GM21717 (cell line): Measurements from ENCODE around the gene COL25A1.

Experiments
- ATAC-seq: cut with Tn5 transposase; IDR thresholded peaks from one replicate; pipeline ENCODE4 v1.9.1; 2021; ENCODE audit warnings: mild to moderate bottlenecking, moderate library complexity; ENCODE audit not compliant: unreplicated experiment

Gene COL25A1

DNA sequence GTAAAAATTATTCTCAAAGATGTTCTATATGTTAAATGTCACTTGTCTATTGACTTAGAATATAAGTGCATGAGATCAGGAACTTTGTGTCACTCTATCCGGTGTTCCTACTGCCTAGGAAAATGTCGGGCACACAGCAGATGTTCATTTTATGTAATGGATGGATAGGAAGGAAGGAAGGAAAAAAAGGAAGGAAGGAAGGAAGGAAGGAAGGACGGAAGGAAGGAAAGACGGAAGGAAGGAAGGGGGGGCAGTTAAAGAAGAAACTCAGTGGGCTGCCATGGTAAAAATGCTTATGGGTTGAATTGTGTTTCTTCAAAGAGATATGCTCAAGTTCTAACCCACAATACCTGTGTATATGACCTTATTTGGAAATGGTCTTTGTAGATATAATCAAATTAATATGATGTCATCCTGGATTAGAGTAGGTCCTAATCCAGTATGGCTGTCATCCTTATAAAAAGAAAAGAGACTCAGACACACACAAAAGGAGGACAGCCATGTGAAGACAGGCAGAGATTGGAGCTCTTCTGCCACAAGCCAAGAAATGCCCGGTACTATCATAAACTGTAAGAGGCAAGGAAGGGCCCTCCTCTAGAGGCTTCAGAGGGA is 86.3 kb downstream of the COL25A1 start:
- ATAC-seq, result no peak

DNA sequence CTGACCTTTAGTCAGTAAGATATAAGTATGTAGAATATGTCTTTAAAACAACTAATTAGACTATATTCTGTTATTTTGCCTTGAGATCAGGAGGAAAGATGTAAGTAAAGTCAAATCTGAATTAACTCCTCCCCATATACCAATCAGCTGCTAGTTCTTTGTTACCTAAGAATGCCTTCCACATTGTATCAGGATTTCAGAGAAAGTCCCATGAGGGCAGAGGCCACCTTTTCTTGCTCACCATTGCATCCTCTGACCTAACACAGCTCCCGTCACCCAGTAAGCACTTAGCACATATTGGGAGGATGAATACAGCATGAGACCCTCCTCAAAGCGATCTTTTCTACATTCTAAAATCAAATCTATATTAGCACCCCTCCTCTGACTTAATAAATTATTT is 87.0 kb downstream of the COL25A1 start:
- no peak for ATAC-seq

DNA sequence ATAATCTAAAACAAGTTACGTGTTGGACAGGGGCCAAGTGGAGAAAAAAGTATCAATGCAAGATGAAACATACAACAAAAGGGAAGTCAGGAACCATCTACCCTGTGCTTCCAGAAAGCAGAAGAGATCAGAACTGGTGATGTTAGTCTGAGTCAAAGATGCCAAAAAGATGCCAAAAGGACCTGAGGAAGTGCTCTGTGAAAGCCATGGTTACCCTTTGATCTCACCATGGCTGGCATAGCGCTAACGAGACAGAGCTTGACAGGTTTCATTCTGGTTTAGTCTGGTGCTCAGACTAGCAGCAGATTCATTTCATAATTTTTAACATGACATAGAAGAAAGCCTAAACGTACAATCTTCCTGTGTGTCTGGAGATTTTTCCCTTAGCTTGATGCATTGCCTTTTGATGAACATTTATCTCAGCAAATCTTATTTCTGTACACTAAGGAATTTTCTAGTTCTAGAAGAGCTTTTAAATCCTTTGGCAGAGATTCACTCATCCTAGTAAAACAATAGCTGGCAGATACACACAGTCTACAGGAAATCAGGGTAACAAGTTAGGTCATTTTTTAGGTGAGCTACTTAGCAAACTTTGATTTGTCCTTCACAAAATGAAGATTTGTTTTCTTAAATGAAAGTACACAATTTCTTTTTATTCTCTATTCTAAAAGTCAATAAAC is 87.7 kb downstream of the COL25A1 start:
- no peak for ATAC-seq

DNA sequence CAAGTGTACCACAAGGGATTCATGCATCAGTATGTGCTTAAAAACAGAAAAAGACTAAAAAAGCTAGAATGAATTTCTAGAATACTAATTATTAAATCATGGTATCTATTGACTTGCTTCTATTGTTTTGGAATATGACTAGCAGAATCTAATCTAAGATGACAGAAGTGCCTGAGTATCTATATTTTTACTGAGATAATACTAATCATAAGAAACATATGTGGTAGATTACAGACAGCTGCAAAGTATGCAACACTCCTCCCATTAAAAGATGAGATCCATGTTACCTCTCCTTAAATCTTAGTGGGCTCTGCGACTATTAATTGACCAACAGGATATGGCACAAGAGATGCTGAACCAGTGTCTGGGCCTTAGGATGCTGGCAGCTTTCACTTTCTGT is 89.4 kb downstream of the COL25A1 start:
- ATAC-seq, result no peak

DNA sequence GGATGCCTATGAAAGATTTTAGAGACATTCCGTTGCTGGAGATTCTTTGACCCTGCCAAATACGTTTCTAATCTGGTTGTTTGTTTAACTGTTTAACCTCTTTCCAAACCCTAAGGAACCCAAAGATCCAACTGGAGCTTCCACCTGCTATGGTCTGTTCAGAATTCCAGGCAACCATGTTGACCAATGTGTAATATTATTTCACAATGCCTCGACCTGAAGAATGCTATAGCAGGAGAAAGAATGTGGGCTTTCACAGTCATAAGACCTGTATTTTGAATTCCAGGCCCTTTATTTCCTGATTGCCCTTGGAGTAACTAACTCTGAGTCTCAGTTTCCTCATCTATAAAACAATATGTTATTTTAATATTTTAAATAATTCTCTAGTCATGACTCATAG is 90.8 kb downstream of the COL25A1 start:
- no peak for ATAC-seq

DNA sequence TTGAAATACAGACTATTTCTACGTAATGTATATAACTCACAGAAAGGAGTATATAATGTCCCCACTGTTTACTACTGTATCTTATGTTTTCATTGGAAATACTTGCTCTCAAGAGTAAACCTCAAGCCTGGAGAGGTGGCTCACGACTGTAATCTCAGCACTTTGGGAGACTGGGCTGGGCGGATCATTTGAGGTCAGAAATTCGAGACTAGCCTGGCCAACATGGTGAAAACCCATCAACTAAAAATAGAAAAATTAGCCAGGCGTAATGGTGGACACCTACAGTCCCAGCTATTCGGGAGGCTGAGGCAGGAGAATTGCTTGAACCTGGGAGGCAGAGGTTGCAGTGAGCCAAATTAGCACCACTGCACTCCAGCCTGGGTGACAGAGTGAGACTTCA is 92.8 kb downstream of the COL25A1 start:
- no peak for ATAC-seq

DNA sequence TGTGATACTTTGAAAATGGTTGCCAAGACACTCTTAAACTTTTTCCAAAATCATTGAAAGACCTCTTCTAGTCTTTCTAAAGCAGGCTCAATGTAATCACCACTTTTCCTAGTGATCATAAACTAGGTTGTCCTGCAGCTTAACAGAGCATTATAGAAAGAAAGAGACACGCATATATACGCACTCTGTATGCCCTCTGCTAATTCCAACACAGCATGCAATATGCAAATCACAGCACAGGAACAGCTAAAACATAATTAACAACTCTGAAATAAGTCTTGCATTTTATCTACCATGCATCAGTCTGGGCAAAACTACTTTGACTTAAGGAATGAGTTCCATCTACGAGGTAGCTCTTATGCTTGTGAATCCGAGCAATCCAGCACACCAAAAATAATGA is 94.6 kb downstream of the COL25A1 start:
- ATAC-seq, result no peak

DNA sequence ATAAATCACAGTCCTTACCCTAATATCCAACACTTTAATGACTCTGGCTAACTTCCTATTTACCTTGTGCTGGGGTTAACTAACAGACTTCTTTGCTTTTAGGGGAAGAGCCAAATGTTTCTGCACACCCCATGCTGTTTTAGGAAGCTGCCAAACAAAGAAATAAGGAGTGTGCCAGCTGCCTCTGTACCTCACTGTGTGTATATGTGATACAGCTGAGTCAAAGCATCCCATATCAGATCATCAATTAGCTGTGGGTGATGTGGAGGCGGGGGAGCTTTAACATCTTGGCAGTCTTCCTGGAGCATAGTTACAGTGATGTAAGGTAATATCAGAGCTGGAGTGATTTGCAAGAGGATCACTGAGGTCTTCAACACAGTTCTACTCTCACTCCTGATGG is 95.4 kb downstream of the COL25A1 start:
- no peak for ATAC-seq

DNA sequence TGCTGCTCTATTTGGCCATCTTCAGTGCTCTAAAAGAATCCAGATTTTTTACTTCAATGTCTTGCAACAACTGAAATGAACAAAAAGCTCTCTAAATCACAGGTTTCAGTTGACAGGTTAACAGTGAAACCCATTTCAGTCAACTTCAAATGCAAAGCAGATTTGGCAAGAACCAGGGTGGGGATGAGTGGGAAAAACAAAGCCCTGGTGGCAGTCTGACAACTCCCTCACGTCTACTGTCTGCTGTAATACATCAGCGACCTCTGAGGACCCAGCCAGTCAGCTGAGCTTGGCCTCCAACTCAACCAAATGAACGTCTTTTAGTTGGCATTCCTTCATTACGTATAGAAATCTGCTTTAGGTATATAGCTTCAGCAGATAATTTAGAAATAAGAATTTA is 95.8 kb downstream of the COL25A1 start:
- no peak for ATAC-seq

DNA sequence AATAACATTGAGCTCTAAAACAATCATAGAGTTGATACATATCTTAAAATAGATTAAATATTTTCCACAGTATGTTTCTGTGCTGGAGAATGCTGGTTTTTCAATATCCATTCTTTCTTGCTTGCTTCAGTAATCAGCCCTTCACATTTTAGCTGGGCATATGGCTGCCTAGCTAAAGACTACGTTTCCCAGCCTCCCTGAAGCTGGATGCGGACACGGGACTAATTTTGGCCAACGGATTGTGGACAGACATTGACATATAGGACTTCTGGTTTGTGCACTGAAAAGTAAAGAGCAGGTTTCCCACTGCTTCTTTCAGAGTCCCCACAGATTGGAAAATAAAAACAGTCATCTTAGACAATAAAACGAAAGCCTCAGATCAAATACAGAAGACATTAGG is 97.3 kb downstream of the COL25A1 start:
- no peak for ATAC-seq

DNA sequence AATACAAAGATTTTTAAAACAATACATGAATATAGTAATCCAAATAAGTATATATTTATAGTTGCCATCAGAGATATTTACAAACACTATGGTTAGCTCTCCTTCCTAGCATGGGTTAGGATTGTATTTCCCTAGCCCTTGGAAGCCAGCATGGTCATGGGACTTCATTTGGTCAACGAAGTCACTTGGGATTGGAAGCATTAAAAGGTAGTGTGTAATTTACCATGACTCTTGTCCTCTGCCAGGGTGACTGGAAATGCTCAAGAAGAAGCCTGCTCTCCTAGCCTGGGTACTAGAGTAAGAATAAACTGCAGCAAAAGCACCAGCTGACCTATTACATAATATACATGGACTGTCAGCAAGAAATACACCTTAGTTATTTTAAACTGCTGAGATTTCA is 102.9 kb downstream of the COL25A1 start:
- ATAC-seq, result no peak

DNA sequence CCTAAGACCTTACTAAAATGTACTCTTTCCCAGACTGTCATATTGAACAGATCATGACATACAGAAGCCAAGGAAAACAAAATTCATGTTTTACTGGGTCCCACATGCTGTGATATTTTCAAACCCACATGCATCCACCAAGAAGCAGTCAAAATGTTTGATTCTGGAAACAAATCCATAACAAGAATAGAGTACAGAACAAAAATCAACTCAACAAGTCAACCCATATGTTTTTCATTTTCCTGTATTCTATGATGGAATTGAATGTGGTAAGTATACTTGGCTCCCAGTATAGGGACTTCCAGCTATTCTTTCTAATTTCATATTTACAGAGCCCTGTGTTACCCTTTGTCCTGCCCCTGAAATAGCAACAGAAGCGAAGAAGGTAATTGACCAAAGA is 106.8 kb downstream of the COL25A1 start:
- ATAC-seq, result no peak

DNA sequence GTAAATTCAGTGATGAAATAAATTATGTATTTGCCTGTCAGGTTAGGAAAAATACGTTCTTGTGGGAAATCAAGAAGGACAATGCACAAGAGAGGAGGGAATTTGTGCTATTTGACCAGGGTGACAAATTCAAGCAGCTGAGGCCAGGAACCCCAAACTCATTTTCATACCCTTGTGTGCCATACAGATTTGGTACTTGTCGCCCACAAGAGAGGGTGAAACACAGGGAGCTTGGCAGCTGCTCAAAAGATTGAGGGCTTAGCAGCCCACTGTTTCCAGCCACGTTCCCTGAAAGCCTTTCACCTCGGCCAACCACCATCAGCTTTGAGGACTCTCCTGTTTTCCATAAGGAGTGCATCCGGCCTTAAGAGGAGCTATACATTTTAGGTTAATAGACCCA is 111.2 kb downstream of the COL25A1 start:
- no peak for ATAC-seq

DNA sequence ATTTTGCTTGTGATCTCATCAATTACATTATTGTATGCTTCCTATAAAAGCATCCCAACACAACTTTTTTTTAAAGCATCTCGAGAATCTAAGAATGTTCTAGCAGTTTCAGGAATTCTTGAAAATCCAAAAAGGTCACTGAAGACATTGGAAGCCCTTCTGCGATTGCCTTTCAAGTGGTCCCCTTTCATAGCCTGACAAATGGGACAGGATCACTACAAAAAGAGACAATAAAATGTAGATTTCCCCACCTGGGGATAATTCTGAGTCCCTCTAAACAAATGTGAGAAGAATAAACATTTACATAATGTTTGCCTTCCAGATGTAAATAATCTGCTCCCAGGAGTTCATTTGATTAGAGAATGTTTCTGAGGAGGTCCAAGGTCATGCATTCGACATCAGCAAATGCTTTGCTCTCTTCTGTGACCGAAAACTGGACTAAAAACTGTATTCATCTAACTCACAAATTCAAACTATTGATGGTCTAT is 116.0 kb downstream of the COL25A1 start:
- ATAC-seq, result no peak

DNA sequence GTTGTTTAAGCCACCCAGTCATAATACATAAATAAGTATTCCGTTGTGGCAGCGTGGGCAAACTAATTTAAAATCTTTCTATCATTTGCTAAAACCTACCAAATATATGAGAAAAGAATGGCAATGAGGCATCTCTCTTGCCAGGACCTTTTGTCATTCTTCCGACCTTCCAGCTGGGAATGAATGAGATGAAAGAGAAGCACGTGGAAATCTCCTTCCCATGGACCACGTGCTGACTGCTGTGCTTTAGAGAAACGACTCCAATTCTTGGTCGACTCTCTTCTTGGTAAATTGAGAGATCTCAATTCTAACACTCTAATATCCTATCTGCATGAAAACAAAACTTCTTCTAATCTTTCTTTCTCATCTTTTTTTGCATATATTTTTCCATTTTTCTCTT is 116.5 kb downstream of the COL25A1 start:
- ATAC-seq, result no peak

DNA sequence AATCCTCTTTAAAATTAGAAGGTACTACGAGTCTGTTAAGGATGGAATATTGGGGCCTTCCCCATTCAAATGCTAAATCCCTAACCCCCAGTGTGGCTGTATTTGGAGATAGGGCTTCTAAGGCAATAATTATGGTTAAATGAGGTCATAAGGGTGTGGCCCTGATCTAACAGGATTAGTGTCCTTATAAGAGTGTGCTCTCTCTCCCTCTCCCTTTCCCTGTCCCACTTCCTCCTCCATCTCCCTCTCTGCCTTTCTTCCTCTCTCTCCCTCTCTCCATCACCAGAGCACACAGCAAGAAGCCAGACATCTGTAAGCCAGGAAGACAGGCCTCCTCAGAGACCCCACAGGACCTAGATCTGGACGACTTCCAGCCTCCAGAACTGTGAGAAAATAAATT is 116.9 kb downstream of the COL25A1 start:
- ATAC-seq, result no peak

DNA sequence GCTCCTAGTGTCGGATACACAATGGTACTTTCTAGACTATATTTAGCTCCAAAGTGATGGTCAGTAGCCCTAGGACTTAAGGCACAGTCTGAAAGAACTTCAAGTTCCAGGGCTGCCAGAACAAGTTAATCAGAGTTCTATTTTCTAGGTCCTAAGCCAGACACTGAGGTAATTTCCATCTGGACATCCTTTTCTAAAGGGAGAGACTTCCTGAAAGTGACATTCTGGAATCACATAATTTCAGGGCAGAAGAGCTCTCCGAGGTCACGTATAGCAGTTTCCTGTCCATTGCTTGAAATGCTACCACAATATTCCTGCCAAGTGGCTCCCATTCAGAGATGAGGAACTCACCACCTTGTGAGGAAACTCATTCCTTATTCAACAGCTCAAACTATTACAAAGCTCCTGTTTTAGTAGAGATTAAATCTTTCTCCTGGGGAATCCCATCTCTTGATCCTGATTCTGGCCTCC is 117.9 kb downstream of the COL25A1 start:
- no peak for ATAC-seq

DNA sequence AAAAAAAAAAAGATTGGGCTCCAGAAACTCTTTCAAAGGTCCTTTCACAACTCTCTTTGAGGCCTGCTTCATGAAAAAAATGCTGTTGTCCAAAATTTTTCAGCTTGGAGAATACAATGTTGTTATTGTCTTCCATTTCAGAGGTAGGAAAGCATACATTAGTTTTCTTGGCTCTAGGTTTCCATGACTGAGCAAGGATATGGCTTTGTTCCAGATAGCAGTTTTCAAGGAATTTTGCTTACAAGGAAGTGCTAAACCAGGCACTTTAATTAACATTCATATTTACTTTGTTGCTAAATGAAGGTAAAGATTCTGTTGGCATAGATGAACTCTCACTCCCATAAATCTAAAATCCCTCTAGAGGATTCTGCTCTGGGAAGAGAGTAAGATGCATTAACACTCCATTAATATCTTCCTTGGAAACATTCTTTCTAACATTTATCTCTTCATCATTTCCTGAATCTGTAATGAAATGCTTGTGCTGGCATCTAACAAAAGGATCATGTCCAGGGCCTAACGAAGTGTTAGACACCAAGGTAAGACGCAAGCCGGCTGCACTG is 118.4 kb downstream of the COL25A1 start:
- ATAC-seq, result no peak

DNA sequence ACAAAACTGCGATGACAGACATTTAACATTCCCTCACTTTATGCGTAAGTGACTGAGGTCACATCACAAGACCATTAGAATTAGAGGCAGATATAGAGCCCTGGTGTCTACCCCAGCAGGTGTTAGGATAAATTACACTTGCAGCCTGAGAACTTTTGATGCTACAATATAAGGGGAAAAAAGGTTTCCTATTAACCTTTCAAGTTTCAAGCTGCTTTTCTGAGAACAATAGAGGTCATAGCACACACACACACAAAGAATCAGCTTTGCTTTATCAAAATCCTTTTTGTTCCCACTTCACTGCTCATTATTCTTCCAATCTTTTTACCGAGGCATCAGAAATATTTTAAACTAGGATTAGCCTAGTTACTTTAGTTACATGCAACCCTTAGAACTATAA is 119.8 kb downstream of the COL25A1 start:
- no peak for ATAC-seq

DNA sequence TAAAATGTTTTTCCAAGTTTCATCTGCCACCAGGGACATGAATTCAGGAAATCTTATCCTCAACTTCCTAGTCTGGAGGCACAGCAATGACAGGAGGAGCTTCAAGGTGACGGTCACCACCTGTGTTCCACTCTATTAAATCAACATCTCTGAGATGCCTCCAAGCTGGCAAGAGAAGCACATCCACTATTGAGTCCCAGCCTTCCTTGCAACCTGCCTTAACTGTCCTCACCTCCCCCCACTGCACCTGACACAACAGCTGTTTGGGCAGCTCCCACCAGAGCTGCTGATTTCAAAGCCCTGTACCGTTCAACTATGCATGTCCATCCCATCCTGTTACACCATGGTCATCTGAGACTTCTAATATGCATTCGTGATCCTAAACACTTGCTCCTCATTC is 123.4 kb downstream of the COL25A1 start:
- ATAC-seq, result no peak

DNA sequence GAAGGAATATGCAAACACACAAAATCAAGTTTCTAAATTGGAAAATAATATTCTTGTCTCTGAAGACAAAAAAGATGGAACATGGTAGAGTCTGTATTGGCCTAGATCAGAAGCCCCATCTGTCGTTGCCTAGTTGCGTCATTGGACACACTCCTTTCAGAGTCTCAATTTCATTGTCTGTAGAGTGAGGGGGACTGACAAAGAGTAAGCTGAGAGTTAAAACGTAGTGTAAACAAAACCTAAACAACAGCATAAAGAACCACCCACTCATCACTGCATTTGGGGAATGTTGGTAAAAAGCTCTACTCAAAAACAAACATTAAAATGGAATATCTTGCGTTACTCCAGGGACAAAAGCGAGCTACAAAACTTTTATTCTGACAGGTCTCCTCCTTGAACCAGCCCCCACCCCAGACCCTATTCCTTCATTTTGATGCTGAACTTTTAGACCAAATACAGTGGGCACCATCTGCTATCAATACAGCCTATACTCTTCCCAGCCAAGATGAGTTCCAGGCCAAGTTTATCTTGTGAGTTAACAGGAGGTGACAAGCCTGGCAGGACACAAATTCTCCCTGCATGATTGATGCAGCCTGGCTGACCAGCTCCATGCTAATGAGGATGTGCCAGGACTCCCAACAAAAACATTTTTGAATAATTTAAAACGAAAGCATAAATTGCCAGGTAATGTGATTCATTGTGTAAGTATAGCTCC is 125.2 kb downstream of the COL25A1 start:
- ATAC-seq, result no peak
